NT2/D1 (cell line): ENCODE results near the gene GRAMD2B.
"Not testable (repeated sequence)": the region's sequence is repeated elsewhere in the genome, so short reads cannot be mapped to it uniquely, and the experiment has no call there.

Experiments used
- SUZ12 ChIP-seq: IDR thresholded peaks from 2 replicates; pipeline ENCODE4 v1.6.1; 2011; ENCODE audit not compliant: insufficient read length, insufficient read depth; ENCODE audit errors: extremely low read depth
- YY1 ChIP-seq: IDR thresholded peaks from 2 replicates; pipeline ENCODE4 v1.6.1; 2011; ENCODE audit not compliant: insufficient read length, insufficient read depth
- ZNF274 ChIP-seq: IDR thresholded peaks from 2 replicates; pipeline ENCODE4 v1.6.1; 2011; ENCODE audit warnings: mild to moderate bottlenecking, low read depth, low read length

GRCh38 chr5:126380316-126380715, 42.9 kb upstream of the GRAMD2B start:
- not testable (repeated sequence) for TF ChIP-seq YY1, ZNF274, SUZ12
